ENCODE data around the gene STXBP4.

STXBP4 gene

DNA sequence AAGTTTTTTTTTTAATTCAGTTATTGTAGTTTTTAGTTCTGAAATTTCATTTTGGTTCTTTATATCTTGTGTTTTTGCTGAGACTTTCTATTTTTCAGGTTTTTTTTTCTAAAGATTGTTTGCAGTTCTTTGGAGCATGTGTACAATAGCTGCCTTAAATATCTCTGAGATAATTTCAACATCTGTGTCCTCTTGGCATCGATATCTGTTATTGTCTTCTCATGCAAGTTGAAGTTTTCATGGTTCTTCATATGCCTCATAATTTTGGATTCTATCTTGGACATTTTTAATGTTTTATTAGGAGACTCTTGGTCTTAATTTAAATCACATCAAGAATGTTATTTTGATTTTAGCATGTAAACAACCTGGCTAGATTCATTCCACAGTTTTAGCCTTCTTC, 22.9 kb upstream of the STXBP4 start:
- Mint-ChIP-seq H3K27me3 (peaks cover 42% of the 10 kb centered on the region), H3K9me3 (no peaks in the 10 kb centered on the region), H3K36me3 (ENCODE audit: insufficient read depth) (no peaks in the 10 kb centered on the region), H3K4me3 (no peak overlapping the region), H3K27ac (ENCODE audit: low read depth) (no peak overlapping the region), H3K4me1 (no peaks in the 10 kb centered on the region)
- ATAC-seq (replicated peaks; ENCODE audit: extremely low read depth, poor library complexity, severe bottlenecking) (no peak), DNase-seq (ENCODE audit: low spot score in 2 of 2) (no peak)

DNA sequence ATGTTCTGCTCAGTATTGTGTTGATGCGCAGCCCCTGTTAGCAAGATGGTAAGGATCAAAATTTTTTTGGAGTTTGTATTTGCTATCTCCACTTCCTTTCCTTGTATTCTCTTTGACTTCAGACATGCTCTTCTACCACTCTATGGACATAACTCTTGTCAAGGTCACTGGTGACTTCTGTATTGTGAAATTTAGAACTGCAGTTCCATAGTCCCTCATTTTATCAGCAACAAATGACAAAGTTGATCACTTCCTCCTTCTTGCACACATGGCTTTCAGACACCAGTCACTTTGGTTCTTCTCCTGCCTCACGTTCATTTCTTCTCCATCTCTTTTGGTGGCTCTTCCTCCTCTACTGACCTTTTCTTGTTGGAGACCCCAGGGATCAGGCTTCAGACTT, 21.2 kb upstream of the STXBP4 start:
- Mint-ChIP-seq H3K27ac (ENCODE audit: low read depth) (no peak overlapping the region), H3K36me3 (ENCODE audit: insufficient read depth) (no peaks in the 10 kb centered on the region), H3K9me3 (no peaks in the 10 kb centered on the region), H3K27me3 (peaks cover 42% of the 10 kb centered on the region), H3K4me3 (no peak overlapping the region), H3K4me1 (no peaks in the 10 kb centered on the region)
- DNase-seq (ENCODE audit: low spot score in 2 of 2), result no peak
- no peak for ATAC-seq (replicated peaks; ENCODE audit: extremely low read depth, poor library complexity, severe bottlenecking)

DNA sequence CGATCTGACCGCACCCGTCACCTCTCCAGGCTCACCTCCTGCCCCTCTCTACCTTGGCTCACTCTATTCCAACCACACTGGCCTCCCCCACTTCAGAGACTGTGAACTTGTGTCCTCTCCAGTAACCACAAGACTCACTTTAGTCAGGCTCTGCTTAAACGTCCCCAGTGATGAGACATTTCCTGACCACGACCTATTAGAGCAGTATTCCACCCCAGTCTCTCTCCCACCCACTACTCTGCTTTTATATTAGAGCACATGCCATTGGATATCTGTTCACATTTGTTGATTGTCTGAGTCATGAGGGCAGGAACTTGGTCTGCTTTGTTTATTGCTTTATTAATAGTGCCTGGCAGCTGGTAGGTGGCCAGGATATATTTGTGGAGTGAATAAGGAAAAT, 20.2 kb upstream of the STXBP4 start:
- Mint-ChIP-seq H3K27me3 (peaks cover 42% of the 10 kb centered on the region), H3K36me3 (ENCODE audit: insufficient read depth) (no peaks in the 10 kb centered on the region), H3K27ac (ENCODE audit: low read depth) (no peak overlapping the region), H3K4me1 (no peaks in the 10 kb centered on the region), H3K4me3 (no peak overlapping the region), H3K9me3 (no peaks in the 10 kb centered on the region)
- DNase-seq (ENCODE audit: low spot score in 2 of 2), result no peak
- no peak for ATAC-seq (replicated peaks; ENCODE audit: extremely low read depth, poor library complexity, severe bottlenecking)

DNA sequence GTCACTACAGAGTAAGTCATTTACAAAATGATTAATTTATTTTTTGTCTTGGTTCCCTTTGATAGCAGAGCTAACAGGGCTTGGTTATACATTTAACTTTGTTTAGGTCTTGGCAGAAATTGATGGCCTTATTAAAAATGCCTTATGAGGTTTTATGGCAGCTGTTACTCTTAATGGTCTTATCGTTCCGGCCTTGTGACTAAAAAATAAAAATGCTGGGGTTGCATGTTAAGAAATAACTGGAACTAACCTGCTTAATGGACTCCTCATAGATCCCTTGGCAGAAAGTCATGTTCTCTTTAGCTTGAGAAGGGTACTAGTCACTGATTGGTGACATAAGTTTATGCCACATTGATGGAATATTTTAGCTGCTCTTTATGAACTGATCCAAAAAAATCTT, 18.4 kb upstream of the STXBP4 start:
- ATAC-seq (replicated peaks; ENCODE audit: extremely low read depth, poor library complexity, severe bottlenecking), result no peak
- Mint-ChIP-seq H3K4me1 (no peaks in the 10 kb centered on the region), H3K27me3 (peaks cover 34% of the 10 kb centered on the region), H3K9me3 (no peaks in the 10 kb centered on the region), H3K4me3 (no peak overlapping the region), H3K27ac (ENCODE audit: low read depth) (no peak overlapping the region), H3K36me3 (ENCODE audit: insufficient read depth) (no peaks in the 10 kb centered on the region)
- no peak for DNase-seq (ENCODE audit: low spot score in 2 of 2)

DNA sequence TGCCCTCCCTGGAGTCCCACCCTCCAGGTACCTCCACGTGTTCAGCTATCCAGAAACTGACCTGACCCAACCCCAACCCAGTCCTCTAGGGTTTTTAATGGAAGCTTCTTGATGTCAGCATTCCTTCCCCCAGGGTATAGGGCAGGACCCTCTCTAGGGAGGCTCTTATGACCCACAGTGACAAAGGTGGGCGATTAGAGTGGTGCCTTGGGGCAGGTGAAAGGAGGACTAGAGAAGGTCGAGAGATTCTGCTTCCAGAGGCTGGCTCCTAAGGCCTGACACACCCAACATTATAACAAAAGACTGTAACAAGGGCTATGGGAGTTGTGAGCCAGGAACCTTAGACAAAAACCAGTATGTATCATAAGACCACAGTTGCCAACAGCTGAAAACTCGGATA, 17.3 kb upstream of the STXBP4 start:
- Mint-ChIP-seq H3K27me3 (peaks cover 25% of the 10 kb centered on the region), H3K4me1 (no peaks in the 10 kb centered on the region), H3K4me3 (no peak overlapping the region), H3K27ac (ENCODE audit: low read depth) (no peak overlapping the region), H3K9me3 (no peaks in the 10 kb centered on the region), H3K36me3 (ENCODE audit: insufficient read depth) (no peaks in the 10 kb centered on the region)
- DNase-seq (ENCODE audit: low spot score in 2 of 2) (no peak), ATAC-seq (replicated peaks; ENCODE audit: extremely low read depth, poor library complexity, severe bottlenecking) (no peak)

DNA sequence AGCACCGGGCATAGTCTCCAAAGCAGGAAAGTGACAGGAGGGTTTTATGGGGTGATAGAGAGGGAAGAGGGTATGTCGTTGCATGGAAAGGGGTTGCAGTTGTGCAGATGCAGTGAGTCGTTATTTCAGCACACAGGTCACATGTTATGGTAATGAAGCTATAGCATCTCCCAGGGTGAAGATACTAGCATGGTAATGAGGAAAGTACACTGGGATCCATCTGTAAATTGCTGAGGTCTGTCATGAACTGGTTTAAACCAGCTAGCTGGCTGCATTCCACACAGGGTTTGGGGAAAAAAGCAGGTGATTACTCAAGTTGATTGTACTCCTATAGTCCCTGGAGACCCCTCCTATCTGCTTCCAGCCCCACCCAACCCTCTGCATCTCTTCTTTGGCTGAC, 11.8 kb upstream of the STXBP4 start:
- ATAC-seq (replicated peaks; ENCODE audit: extremely low read depth, poor library complexity, severe bottlenecking) (no peak), DNase-seq (ENCODE audit: low spot score in 2 of 2) (no peak)
- no peak overlapping the region for H3K4me3 Mint-ChIP-seq
- H3K27ac Mint-ChIP-seq (ENCODE audit: low read depth), result peak overlapping the region; percentile 29
- H3K27me3 Mint-ChIP-seq, result no peaks in the 10 kb centered on the region
- no peaks in the 10 kb centered on the region for H3K9me3 Mint-ChIP-seq
- H3K4me1 Mint-ChIP-seq, result no peaks in the 10 kb centered on the region
- H3K36me3 Mint-ChIP-seq (ENCODE audit: insufficient read depth), result peaks cover 24% of the 10 kb centered on the region

DNA sequence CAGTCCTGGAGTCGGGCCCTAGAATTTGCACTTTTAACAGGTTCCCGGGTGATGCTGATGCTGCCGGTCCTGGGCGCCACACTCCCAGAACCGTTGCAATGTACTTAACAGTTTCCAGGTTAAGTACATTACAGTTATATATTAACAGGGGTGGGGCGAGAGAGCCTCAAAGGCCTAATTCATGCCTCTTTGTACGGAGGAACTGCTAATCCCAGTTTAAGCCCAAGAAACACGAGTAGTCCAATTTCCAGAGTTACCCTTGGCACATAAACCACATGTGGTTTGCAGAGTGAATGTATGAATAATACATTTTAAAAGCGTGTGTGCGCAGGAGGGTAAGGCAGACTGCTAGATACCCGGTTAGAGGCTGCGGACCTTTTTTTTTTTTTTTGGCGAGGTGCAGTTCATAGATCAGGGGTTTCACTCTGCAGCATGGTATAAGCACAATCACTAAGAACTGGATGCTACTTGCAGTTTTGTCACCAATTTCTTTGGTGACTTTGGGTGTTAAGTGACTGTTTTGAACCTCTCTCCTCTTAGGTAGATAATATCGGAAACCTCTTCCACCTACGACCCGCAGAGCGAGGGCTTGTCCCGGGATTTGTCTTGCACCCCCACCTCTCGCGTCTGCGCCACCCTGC, 824 bp upstream of the STXBP4 start:
- Mint-ChIP-seq H3K9me3 (no peaks in the 10 kb centered on the region), H3K36me3 (ENCODE audit: insufficient read depth) (peaks cover 18% of the 10 kb centered on the region), H3K27ac (ENCODE audit: low read depth) (no peak overlapping the region), H3K4me1 (peaks cover 22% of the 10 kb centered on the region), H3K27me3 (no peaks in the 10 kb centered on the region), H3K4me3 (no peak overlapping the region)
- ATAC-seq (replicated peaks; ENCODE audit: extremely low read depth, poor library complexity, severe bottlenecking), result peak; percentile 37
- no peak for DNase-seq (ENCODE audit: low spot score in 2 of 2)

DNA sequence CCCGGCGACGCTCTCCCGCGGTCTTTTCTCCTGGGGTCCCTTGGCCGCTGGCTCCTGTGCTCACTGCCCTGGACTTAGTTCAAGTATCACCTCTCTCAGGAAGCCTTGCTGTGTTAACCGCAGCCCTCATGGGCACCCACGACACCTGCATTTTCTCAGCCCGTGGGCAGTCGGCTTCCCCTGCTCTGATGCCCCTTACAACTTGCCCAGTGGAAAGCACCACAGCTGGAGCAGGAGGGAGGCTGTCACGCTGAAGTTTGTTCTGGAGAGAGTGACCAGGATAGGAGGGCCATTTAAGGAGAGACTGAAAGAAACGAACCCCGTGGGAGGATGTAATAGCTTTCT, 395 bp downstream of the STXBP4 start:
- peak; percentile 16 for ATAC-seq (replicated peaks; ENCODE audit: extremely low read depth, poor library complexity, severe bottlenecking)
- H3K4me1 Mint-ChIP-seq, result peaks cover 25% of the 10 kb centered on the region
- H3K9me3 Mint-ChIP-seq, result no peaks in the 10 kb centered on the region
- no peak for DNase-seq (ENCODE audit: low spot score in 2 of 2)
- no peak overlapping the region for H3K27ac Mint-ChIP-seq (ENCODE audit: low read depth)
- peaks cover 13% of the 10 kb centered on the region for H3K36me3 Mint-ChIP-seq (ENCODE audit: insufficient read depth)
- no peak overlapping the region for H3K4me3 Mint-ChIP-seq
- H3K27me3 Mint-ChIP-seq, result no peaks in the 10 kb centered on the region

DNA sequence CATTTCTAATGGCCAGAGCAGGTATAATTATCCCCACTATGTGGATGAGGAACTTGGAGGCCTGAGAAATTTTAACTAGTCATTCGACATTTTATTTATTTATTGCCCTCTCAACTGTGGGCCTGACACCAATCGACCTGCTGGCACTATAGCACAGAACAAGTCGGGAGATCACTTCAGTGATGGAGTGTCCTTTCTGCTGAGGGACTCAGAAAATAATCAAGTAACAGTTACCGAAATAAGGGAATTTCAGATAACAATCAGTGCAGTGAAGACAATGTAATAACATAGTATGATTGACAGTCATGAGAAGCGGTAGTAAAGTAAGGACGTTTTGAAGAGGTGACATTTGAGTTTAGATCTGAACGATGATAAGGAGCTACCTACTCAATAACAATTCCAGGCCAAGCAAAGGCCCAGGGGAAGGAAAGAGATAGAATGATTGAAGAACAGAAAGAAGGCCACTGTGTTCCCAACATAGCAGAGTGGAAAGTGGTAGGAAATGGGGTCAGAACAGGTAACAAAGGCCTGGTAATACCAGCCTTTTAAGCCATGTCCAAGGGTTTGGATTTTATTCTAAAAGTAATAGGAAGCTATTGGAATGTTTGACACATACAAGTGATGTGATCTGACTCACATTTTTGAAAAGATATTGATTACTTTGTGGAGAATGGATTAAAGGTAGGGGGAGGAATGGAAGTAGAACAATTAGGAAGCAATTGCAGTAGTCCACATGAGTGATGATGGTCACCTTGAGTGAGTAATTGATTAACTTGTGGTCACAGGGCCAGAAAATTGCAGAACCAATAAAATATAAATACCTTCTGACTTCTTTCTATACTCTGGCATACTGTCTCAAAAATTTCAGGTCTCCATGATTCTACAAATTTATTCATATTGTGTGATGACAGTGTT, 1.4 kb downstream of the STXBP4 start:
- no peak overlapping the region for H3K4me3 Mint-ChIP-seq

DNA sequence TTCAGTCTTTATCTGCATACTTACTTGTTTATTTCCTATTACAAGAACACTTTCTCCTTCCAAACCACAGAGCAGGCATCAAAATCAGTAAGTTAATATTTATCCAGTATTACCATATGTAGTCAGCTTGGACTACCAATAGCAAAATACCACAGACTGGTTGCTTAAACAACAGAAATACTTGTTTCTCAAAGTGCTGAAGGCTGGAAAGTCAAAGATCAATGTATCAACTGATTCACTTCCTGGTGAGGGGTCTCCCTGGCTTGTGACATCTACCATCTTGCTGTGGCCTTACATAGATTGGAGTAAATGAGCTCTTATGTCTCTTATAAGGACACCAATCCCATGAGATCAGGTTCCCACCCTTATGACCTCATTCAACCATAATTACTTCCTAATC, 2.6 kb downstream of the STXBP4 start:
- Mint-ChIP-seq H3K27me3 (no peaks in the 10 kb centered on the region), H3K4me3 (no peak overlapping the region), H3K36me3 (ENCODE audit: insufficient read depth) (peaks cover 7% of the 10 kb centered on the region), H3K9me3 (no peaks in the 10 kb centered on the region), H3K27ac (ENCODE audit: low read depth) (no peak overlapping the region), H3K4me1 (peaks cover 22% of the 10 kb centered on the region)
- no peak for ATAC-seq (replicated peaks; ENCODE audit: extremely low read depth, poor library complexity, severe bottlenecking)
- no peak for DNase-seq (ENCODE audit: low spot score in 2 of 2)

More for the DNA sequence above, 1.4 kb downstream of the STXBP4 start:
- Mint-ChIP-seq H3K36me3 (ENCODE audit: insufficient read depth) (peaks cover 10% of the 10 kb centered on the region), H3K27ac (ENCODE audit: low read depth) (no peak overlapping the region), H3K9me3 (no peaks in the 10 kb centered on the region), H3K27me3 (no peaks in the 10 kb centered on the region), H3K4me1 (peaks cover 25% of the 10 kb centered on the region)
- ATAC-seq (replicated peaks; ENCODE audit: extremely low read depth, poor library complexity, severe bottlenecking) (no peak), DNase-seq (ENCODE audit: low spot score in 2 of 2) (no peak)

DNA sequence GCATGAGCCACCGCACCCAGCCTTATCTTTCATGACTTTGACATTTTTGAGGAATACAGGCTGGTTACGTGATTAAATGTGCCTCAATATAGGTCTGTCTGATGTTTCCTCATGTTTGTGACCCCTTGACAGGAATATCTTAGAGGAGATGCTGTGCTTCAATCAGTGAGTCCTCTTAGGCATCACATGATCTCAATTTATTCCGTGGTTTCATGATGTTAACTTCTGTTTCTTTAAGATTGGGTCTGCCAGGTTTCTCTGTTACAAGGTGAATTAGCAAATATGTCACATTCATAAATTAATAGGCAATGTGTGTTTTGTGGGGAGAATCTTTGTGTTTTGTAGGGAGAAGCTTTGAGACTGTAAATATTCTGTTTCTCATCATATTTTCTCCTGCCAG, 3.3 kb downstream of the STXBP4 start:
- ATAC-seq (replicated peaks; ENCODE audit: extremely low read depth, poor library complexity, severe bottlenecking), result no peak
- H3K9me3 Mint-ChIP-seq, result no peaks in the 10 kb centered on the region
- no peak for DNase-seq (ENCODE audit: low spot score in 2 of 2)
- H3K4me3 Mint-ChIP-seq, result no peak overlapping the region
- H3K27me3 Mint-ChIP-seq, result no peaks in the 10 kb centered on the region
- H3K27ac Mint-ChIP-seq (ENCODE audit: low read depth), result no peak overlapping the region
- peaks cover 15% of the 10 kb centered on the region for H3K4me1 Mint-ChIP-seq
- peaks cover 6% of the 10 kb centered on the region for H3K36me3 Mint-ChIP-seq (ENCODE audit: insufficient read depth)

DNA sequence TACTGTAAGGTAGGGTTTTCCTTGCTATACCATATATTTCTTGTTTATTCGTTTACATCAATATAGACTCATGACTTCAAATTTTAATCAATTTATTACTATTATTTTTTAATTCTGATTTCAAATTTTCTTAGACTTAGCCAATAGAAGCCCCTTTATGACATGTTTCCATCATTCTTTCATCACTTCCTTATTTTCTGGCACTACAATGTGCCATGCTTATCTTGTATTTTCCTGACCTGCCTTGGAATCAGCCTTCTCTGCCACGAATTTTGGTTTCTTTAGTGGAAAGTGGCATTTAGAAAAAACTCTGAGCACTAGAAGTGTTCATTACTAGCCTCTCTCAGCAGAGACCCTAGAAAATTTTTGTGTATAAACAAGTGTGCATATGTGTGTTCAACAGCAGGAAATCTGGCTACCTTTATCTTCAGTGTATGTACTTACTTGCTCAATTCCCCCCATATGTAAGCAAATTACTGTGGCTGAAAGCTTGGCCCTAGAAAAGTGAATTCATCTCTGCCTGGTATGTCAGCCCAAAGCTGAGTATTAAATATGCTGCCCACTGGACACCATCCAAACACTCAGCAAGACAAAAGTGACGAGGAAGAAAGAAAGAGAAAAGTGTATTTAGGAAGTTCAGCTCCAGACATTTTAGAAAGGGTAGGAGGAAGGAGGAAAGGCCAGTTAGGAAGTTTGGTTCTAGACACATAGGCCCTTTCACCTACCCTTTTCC, 4.0 kb downstream of the STXBP4 start:
- ATAC-seq (replicated peaks; ENCODE audit: extremely low read depth, poor library complexity, severe bottlenecking), result no peak
- Mint-ChIP-seq H3K4me1 (peaks cover 8% of the 10 kb centered on the region), H3K9me3 (no peaks in the 10 kb centered on the region), H3K27me3 (no peaks in the 10 kb centered on the region), H3K27ac (ENCODE audit: low read depth) (no peak overlapping the region), H3K36me3 (ENCODE audit: insufficient read depth) (peaks cover 5% of the 10 kb centered on the region), H3K4me3 (no peak overlapping the region)
- no peak for DNase-seq (ENCODE audit: low spot score in 2 of 2)

DNA sequence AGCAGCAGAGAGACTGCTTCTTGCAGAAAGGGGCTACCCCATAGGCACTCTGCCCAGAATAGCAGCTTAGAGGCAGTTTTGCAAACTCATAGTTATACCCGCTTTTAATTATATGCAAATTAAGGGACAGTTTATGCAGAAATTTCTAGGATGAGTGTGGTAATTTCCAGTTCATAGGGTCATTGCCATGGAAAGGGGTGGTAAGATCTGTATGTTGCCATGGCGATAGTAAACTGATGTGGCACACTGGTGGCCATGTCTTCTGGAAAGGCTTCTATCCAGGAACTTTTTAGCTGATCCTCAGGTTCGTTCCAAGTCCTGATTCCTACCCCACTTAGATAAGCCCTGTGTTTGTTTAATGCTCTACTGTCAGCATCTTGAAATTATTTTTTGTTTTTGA, 6.2 kb downstream of the STXBP4 start:
- no peaks in the 10 kb centered on the region for H3K36me3 Mint-ChIP-seq (ENCODE audit: insufficient read depth)
- no peaks in the 10 kb centered on the region for H3K9me3 Mint-ChIP-seq
- H3K4me1 Mint-ChIP-seq, result peaks cover 6% of the 10 kb centered on the region
- no peaks in the 10 kb centered on the region for H3K27me3 Mint-ChIP-seq
- DNase-seq (ENCODE audit: low spot score in 2 of 2) (no peak), ATAC-seq (replicated peaks; ENCODE audit: extremely low read depth, poor library complexity, severe bottlenecking) (no peak)
- no peak overlapping the region for H3K27ac Mint-ChIP-seq (ENCODE audit: low read depth)
- no peak overlapping the region for H3K4me3 Mint-ChIP-seq
